Occipital lobe (tissue), 2 donors: ENCODE measurements around the gene RAX2. TPM values are rescaled to one million over a fixed set of nuclear protein-coding genes. Genes with fewer than 3 reads are reported as not detected.
A peak's percentile ranks its signal among the peaks of the same experiment; 100 is the strongest.

Source experiments
- DNase-seq: peaks from one replicate; lab custom pipeline; 2025; lab: John Stamatoyannopoulos, UW
- total RNA-seq: library from RNA; depleted of rRNA; stranded (reverse); fragments of >200 nt; gene quantifications from one replicate; pipeline ENCODE4 v1.2.3, GENCODE V29; 2014

RAX2 gene
- total RNA-seq, 1 donor from 2014 or later, result not detected

- peak; percentile 74 for DNase-seq
Measured at GRCh38 chr19:3801412-3802096, 29.5 kb upstream of the RAX2 start.

GRCh38 chr19:3800996-3801395 is 29.0 kb upstream of the RAX2 start:
- no peak for DNase-seq

GRCh38 chr19:3798137-3798536 is 26.1 kb upstream of the RAX2 start:
- no peak for DNase-seq

GRCh38 chr19:3796358-3796757 is 24.3 kb upstream of the RAX2 start:
- DNase-seq, result no peak

DNA sequence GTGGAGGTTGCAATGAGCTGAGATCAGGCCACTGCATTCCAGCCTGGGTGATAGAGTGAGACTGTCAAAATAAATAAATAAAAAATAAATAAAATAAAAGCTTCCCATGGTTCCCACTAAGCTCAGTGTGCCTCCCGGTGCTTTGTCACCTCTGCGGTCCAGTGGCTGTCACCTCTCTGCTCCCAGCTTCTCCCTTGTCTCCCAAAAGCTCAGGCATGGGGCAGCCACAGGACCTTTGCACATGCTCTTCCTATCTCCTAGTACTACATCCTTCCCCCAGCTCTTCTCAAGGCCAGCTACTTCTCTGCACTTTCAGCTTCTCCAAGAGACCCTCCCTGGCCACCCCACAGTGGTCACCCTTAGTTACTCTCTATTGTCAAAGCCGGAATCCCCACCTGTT is 21.8 kb upstream of the RAX2 start:
- DNase-seq, result no peak

DNA sequence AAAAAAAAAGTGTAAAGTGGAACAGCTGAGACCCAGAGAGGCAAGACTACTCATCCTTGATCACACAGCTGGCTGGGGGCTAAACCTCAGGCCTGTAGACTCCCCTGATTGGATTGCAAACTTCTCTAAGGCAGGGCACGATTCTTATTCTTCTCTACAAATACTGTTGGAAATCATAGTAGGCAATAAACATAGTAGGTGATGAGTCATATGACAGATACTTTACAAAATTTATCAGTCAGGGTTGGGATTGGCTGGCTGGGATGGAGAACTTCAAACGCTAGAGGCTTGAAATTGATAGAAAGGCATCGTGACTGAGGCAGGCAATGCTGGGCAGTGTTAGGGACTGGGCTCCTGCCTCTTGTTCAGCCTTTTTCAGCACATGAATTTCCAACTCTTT is 20.1 kb upstream of the RAX2 start:
- no peak for DNase-seq

- DNase-seq, result no peak
Measured at GRCh38 chr19:3790941-3791340, 18.9 kb upstream of the RAX2 start.

DNA sequence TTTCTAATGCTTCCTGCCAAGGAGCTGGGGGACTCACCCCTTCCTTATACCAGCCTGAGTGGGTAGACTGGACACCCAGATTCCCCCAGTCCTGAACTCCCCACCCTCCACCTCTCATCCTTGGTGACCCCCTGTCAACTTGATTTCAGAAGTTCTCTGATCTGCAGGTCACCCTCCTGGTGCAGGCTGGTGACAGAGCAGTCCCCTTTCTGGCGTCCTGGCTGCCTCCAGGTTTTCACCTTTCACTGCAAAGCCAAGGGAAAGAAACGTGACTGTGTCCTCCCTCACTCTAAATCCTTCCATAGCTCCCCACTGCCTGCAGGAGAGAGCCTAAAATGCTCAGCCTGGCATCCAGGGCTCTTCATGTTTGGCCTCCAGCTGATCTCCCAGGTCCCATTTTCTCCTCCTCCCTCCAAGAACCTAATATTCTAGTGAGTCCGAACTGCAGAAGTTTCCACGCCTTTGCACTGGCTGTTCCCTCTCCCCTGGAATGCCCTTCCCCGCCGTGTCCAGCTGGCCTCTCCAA is 18.2 kb upstream of the RAX2 start:
- no peak for DNase-seq

DNA sequence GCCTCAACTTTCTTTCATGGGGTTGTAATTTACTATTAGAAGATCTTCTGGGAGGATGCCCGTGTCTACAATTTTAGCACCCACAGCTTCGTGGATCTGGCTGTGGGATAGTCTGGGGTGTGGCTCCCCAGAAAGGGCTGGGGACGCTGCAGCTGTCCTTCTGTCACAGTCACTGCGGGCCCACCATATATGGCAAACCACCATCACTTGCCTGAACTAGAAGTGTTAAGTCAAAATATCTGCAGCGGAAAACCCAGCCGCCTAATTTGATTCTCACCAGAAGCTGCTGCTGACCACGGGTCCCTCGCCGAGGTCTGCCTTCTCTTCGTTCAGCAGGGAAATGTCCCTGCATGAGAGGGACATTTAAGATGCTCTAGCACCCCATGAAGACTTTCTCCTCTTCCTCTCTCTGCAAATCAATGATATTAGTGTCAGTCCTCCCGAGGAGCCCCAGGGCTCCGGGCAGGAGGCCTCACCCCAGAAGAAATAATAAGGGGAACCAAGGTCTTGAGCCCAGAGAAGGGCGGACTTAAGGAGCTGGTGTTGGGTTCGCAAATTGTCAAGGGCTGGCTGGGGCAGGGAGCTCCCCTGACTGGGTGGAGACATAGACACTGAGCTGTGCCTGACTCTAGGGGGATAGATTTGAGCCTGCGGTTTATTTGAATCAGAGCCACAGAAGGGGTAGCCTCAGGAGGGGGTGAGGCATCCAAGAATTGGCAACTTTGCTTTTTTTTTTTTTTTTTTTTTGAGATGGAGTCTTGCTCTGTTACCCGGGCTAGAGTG is 17.2 kb upstream of the RAX2 start:
- DNase-seq, result no peak

DNA sequence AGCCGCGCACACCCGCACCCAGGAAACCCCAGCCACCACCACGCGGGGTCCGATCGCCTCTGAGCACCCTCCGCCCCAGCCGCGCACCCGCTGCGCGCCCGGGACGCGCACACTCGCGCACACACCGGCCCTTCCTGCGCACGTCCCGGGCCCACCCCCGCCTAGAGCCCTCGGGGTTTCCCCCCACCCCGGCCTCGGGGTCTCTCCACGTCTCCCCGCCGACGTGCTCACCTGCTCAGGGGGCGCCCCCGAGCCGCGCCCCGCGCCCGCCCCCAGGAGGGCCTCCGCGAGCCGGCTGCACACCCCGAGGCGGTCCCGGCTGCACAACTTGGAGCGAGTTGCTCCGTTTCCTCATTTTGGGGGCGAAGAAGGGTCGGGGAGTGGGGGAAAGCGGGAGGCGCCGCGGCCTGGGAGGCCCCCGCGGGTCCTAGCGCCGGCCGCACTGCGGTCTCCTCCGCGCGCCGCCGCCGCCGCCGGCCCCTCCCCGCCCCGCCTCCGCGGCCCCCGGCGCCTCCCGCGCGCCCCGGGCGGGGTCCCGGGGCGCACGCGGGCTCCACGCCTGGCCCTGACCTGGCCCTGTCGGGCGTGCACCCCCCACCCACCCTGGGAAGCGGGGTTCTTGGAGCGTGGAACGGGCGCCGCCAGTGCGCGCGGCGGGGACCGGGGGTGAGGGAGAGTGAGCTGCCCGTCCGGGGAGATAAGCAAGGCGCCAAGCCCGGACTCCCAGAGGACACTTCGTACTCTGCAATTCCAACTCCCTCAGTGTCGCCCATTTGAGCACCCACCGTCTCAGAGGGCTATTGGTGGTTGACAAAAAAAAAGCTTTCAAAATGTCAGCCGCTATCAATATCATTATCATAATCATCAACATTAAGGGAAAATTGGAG is 14.2 kb upstream of the RAX2 start, which contains the start of gene MATK:
TSS of gene MATK (minus strand) at position 444 of the 887 bp plus-strand sequence. CDS start 1,246 bp downstream, outside the sequence.
- DNase-seq, result no peak

GRCh38 chr19:3785451-3785937 is 13.5 kb upstream of the RAX2 start:
- peak; percentile 38 for DNase-seq

DNA sequence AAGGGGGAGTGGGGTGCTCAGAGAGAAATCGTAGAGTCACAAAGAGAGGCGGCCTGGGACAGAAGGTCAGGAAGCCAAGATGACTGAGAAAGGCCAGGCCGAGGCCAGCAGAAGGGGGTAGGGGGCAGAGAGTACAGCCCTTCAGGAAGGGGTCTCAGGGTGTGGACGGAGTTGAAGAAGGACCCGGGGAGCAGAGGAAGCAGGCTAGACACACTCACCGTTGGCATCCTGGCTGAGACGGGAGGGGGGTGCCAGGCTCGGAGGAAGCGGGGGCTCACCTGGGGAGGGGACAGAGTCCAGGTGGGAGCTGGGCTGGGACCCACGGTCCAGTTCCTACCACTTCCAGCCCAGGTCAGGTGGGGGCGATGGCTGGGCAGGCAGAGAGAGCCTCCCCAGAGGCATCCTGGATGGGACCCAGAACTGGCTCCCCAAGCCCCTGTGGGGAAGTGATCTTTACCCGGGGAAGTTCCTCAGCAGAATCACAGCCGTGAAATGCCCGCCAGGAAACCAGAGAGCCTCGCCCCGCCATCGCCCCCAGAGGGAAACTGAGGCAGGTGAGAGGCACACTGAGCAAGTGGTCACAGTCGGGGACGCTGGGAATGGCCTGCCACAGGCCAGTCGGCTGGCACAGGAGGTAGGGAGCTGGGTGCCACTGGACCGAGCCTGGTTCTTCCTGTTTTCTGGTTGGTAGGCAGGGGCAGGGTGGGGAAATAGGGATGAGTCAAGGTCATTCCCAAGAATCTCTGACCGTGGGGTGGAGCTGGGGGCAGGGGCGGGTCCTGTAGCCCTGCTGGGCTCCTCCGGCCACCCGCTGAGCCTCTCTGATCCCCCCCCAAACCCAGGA is 12.8 kb upstream of the RAX2 start:
- DNase-seq, result no peak

- no peak for DNase-seq
Measured at GRCh38 chr19:3783660-3784584, 11.9 kb upstream of the RAX2 start.

DNA sequence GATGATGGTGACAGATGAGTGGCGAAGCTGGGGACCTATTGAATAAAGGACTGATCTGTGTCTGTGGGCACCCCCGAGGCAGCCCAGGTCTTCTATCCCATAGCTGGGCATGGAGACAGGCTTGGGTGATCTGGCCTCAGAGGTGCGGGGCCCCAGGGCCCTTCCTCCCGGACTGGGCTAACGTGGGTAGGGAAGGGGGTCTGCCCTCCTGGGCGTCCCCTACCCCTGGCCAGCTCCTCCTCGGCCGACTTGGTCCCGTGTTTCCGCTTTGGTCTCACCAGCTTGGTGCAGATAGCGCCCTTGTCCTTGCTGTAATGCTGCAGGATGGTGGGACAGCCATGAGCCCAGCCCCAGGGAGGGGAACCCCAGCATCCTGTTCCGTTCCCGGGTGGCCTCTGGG is 10.9 kb upstream of the RAX2 start:
- no peak for DNase-seq

GRCh38 chr19:3782330-3782729 is 10.3 kb upstream of the RAX2 start:
- DNase-seq, result no peak

DNA sequence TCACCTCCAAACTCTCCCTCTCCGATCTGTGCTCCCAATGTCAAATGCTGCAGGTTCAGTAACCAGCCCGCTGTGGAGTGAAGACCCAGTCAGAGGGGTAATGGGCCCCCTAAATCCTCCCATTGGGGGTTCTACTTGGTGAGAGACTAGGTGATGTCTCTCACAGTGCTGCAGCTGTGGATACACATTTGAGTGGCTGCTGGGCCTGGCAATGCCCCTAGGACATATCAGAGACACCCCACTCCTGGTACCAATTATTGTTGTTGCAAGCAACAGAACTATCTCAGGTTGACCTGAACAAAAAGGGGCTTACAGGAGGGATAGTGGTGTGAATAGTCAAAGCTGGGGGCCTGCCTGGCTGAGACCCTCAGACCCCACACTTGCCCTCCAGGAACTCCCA is 9.6 kb upstream of the RAX2 start:
- no peak for DNase-seq

DNA sequence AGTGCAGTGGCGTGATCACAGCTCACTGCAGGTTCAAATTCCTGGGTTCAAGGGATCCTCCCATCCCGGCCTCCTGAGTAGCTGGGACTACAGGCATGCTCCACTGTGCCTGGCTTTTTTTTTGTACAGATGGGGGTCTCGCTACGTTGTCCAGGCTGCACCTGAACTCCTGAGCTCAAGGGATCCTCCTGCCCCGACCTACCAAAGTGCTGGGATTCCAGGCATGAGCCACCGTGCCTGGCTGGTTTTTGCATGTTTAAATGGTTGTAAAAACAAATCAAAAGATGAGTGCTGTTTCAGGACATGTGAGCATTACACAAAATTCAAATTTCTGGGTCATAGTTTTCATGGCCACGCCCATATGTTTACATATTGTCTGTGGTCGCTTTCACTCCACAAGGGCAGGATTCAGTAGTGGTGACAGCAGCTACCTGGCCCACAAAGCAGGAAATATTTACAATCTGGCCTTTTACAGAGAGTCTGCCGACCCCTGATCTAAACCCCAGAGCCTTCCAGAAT is 8.8 kb upstream of the RAX2 start:
- no peak for DNase-seq

- no peak for DNase-seq
Measured at GRCh38 chr19:3778899-3779723, 7.1 kb upstream of the RAX2 start.
